ENCODE results near the gene TSPO. TPM values are rescaled to one million over a fixed set of nuclear protein-coding genes. Genes with fewer than 3 reads are reported as not detected.

Gene TSPO
- total RNA-seq, 1 experiment from 2014 or later: 144 TPM

- in situ Hi-C loops (cut with HindIII; ENCODE audit: low pct_unique_long_range_greater_than_20kb, low sequenced_read_pairs): no loop called here
- no peak overlapping the region for H3K27ac ChIP-seq (ENCODE audit: low read length)
- BruUV-seq (replicated peaks): no TSS peak
- H3K4me1 ChIP-seq (ENCODE audit: control insufficient read depth, insufficient read depth, low read length): no peaks in the 10 kb centered on the region; the same call in 1 of the 2 replicates
- TF ChIP-seq CTCF (IDR thresholded peaks at IDR 0.05) (no peak), TCF7L2 (IDR thresholded peaks at IDR 0.05; ENCODE audit: low read depth, low read length) (no peak), SIN3A (IDR thresholded peaks at IDR 0.05; ENCODE audit: borderline replicate concordance, insufficient read depth, low read depth, low read length) (no peak), REST (IDR thresholded peaks at IDR 0.05; ENCODE audit: insufficient read depth in 1 of 2, low read depth in 2 of 2, low read length in 1 of 2) (no peak), POLR2AphosphoS5 (IDR thresholded peaks at IDR 0.05; ENCODE audit: low read depth, low read length) (no peak)
- no peaks in the 10 kb centered on the region; the same call in 1 of the 2 replicates for H3K36me3 ChIP-seq (ENCODE audit: control insufficient read depth, insufficient read depth, low read length)
- H3K9me3 ChIP-seq (ENCODE audit: control insufficient read depth, insufficient read depth, low read depth, low read length): no peaks in the 10 kb centered on the region
- POLR2A ChIA-PET: no interaction called here
- DNase-seq (ENCODE audit: low read depth, low spot score) (no peak), ATAC-seq (no peak)
- no peaks in the 10 kb centered on the region for H3K27me3 ChIP-seq (ENCODE audit: control insufficient read depth, insufficient read depth, low read length)
- intact Hi-C loops (cut with micrococcal nuclease; ENCODE audit: unreplicated experiment): no loop called here
- CTCF ChIA-PET: no interaction called here
- H3K4me3 ChIP-seq (ENCODE audit: low read depth in 2 of 2, low read length in 2 of 2): no peak overlapping the region
Observed at GRCh38 chr22:43179146-43179910, 28.0 kb downstream of the TSPO start.

GRCh38 chr22:43179911-43180195, 28.5 kb downstream of the TSPO start:
- ATAC-seq: no peak
- Histone ChIP-seq H3K4me1 (ENCODE audit: control insufficient read depth, insufficient read depth, low read length) (no peaks in the 10 kb centered on the region; the same call in 1 of the 2 replicates), H3K9me3 (ENCODE audit: control insufficient read depth, insufficient read depth, low read depth, low read length) (no peaks in the 10 kb centered on the region), H3K4me3 (ENCODE audit: low read depth in 2 of 2, low read length in 2 of 2) (no peak overlapping the region), H3K27me3 (ENCODE audit: control insufficient read depth, insufficient read depth, low read length) (no peaks in the 10 kb centered on the region), H3K36me3 (ENCODE audit: control insufficient read depth, insufficient read depth, low read length) (no peaks in the 10 kb centered on the region; the same call in 1 of the 2 replicates), H3K27ac (ENCODE audit: low read length) (no peak overlapping the region)
- ChIA-PET CTCF (no interaction called here), POLR2A (interaction anchor here (0.5 kb wide), 1 partner anchor 241 kb away, joined by 6 read pairs; no protein-coding TSS in a partner anchor)
- intact Hi-C loops (cut with micrococcal nuclease; ENCODE audit: unreplicated experiment): no loop called here
- no TSS peak for BruUV-seq (replicated peaks)
- DNase-seq (ENCODE audit: low read depth, low spot score): no peak
- TF ChIP-seq TCF7L2 (IDR thresholded peaks at IDR 0.05; ENCODE audit: low read depth, low read length): no peak
- no peak for TF ChIP-seq CTCF (IDR thresholded peaks at IDR 0.05)
- TF ChIP-seq POLR2AphosphoS5 (IDR thresholded peaks at IDR 0.05; ENCODE audit: low read depth, low read length): no peak
- no peak for TF ChIP-seq SIN3A (IDR thresholded peaks at IDR 0.05; ENCODE audit: borderline replicate concordance, insufficient read depth, low read depth, low read length)
- no peak for TF ChIP-seq REST (IDR thresholded peaks at IDR 0.05; ENCODE audit: insufficient read depth in 1 of 2, low read depth in 2 of 2, low read length in 1 of 2)
- in situ Hi-C loops (cut with HindIII; ENCODE audit: low pct_unique_long_range_greater_than_20kb, low sequenced_read_pairs): no loop called here

Data from Panc1 (cell line).